ACHN (cell line): ENCODE data around the gene E2F1.

Source experiments
- DNase-seq: peaks from one replicate; pipeline ENCODE4 v3.0.0-alpha.2; 2015
- in situ Hi-C: cut with HindIII; loops from 2 replicates; pipeline ENCODE4 v1.10.0; 2017; ENCODE audit warnings: low sequenced_read_pairs, low pct_ligation_motif_present, low pct_unique_long_range_greater_than_20kb

E2F1 gene

GRCh38 chr20:33675136-33675959 lies 10.8 kb downstream of the E2F1 start:
- in situ Hi-C loops = no loop called here
- no peak for DNase-seq

- peak; percentile 80 for DNase-seq
- in situ Hi-C loops = no loop called here
These were observed 11.7 kb downstream of the E2F1 start, which contains the start of gene NECAB3 for GRCh38 chr20:33674294-33675135. Gene NECAB3, minus strand, starts transcription at chr20:33674428. Its CDS starts 76 bp downstream, at chr20:33674352.

GRCh38 chr20:33673410-33674293 lies 12.5 kb downstream of the E2F1 start:
- in situ Hi-C loops = no loop called here
- DNase-seq = no peak

- DNase-seq = no peak
- in situ Hi-C loops = no loop called here
These were observed 13.1 kb downstream of the E2F1 start for GRCh38 chr20:33673114-33673409.

- DNase-seq = no peak
- in situ Hi-C loops = no loop called here
These were observed 13.6 kb downstream of the E2F1 start for GRCh38 chr20:33672426-33673113.

- in situ Hi-C loops = no loop called here
- no peak for DNase-seq
These were observed 14.5 kb downstream of the E2F1 start for GRCh38 chr20:33671573-33672288.

GRCh38 chr20:33670715-33671499 lies 15.3 kb downstream of the E2F1 start:
- DNase-seq = no peak

GRCh38 chr20:33669873-33670640 lies 16.1 kb downstream of the E2F1 start:
- no peak for DNase-seq
- in situ Hi-C loops = no loop called here

More at GRCh38 chr20:33670715-33671499, 15.3 kb downstream of the E2F1 start:
- in situ Hi-C loops = no loop called here

- in situ Hi-C loops = no loop called here
These were observed 17.0 kb downstream of the E2F1 start for GRCh38 chr20:33669224-33669623.

GRCh38 chr20:33668466-33669155 lies 17.6 kb downstream of the E2F1 start:
- in situ Hi-C loops = no loop called here

More at GRCh38 chr20:33669224-33669623, 17.0 kb downstream of the E2F1 start:
- DNase-seq = no peak

GRCh38 chr20:33667676-33668465 lies 18.3 kb downstream of the E2F1 start:
- DNase-seq = peak; percentile 35
- in situ Hi-C loops = no loop called here

More at GRCh38 chr20:33668466-33669155, 17.6 kb downstream of the E2F1 start:
- no peak for DNase-seq

- in situ Hi-C loops = no loop called here
- DNase-seq = no peak
These were observed 18.9 kb downstream of the E2F1 start for GRCh38 chr20:33667245-33667675.

GRCh38 chr20:33666293-33667244 lies 19.6 kb downstream of the E2F1 start, which contains the start of gene ACTL10:
Gene ACTL10, plus strand, starts transcription at chr20:33666943. Its CDS starts 555 bp downstream, at chr20:33667498.
- in situ Hi-C loops = no loop called here
- peak; percentile 98 for DNase-seq

GRCh38 chr20:33664762-33665144 lies 21.4 kb downstream of the E2F1 start:
- no peak for DNase-seq
- in situ Hi-C loops = no loop called here
